ENCODE results near the gene SDK1.
"Not testable (repeated sequence)": the region's sequence is repeated elsewhere in the genome, so short reads cannot be mapped to it uniquely, and the experiment has no call there.

The SDK1 gene

GRCh38 chr7:3753868-3754267, 452.8 kb downstream of the SDK1 start:
- no peak for DNase-seq

DNA sequence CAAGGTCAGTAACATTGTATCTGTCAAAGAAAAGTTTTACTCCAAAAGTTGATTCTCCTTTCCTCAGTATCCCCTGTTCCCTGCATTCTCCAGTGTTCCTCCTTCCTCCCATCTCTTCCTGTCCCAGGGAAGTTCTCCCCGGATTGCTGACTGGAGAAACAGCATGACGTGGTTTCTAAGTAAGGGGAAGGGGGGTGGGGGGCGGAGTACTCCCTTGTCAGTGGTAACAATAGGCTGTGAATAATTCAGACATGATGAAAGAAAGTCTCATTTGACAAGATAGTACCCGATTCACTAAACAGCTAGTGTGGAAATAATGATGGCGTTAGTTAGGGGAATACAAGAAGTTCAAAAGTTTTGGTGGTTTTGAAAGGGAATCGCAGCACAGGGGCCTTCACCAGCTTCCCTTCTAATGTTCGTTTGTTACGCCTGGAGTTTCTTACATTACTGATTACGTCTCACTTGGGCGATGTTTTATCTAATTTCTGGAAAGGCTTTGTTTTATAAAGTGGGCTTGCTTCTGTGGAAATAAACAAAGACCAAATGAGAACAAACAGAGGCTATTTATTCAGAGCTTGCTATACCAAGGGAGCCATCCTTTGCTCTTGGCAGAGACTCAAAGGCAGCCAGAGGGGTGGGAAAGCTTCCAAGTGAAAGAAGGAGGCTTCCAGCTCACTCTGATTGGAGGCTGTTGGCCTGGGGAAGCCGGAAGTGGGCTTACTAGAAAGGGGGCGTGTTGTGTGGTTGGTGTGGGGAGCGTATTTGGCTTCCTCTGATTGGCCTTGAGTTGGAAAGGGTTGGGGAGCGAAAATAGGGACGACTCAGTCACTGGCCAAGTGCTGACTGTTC, 453.7 kb downstream of the SDK1 start:
- no peak for DNase-seq

DNA sequence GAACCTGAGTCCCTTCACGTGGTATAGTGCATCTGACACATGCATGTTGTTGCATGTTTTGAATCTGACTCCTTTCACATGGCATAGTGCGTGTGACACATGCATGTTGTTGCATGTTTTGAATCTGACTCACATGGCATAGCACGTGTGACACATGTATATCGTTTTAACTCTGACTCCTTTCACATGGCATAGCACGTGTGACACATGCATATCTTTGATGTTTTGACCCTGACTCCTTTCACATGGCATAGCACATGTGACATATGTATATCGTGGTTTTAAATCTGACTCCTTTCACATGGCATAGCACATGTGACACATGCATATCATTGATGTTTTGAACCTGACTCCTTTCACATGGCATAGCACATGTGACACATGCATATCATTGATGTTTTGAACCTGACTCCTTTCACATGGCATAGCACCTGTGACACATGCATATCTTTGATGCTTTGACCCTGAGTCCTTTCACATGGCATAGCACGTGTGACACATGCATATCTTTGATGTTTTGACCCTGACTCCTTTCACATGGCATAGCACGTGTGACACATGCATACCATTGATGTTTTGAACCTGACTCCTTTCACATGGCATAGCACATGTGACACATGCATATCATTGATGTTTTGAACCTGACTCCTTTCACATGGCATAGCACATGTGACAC, 454.9 kb downstream of the SDK1 start:
- not testable (repeated sequence) for DNase-seq

- no peak for DNase-seq
Measured at GRCh38 chr7:3757059-3757458, 456.0 kb downstream of the SDK1 start.

- DNase-seq, result no peak
Measured at GRCh38 chr7:3760651-3761050, 459.6 kb downstream of the SDK1 start.

GRCh38 chr7:3762146-3762831, 461.2 kb downstream of the SDK1 start:
- DNase-seq, result no peak

GRCh38 chr7:3767917-3768777, 467.1 kb downstream of the SDK1 start:
- DNase-seq, result no peak

DNA sequence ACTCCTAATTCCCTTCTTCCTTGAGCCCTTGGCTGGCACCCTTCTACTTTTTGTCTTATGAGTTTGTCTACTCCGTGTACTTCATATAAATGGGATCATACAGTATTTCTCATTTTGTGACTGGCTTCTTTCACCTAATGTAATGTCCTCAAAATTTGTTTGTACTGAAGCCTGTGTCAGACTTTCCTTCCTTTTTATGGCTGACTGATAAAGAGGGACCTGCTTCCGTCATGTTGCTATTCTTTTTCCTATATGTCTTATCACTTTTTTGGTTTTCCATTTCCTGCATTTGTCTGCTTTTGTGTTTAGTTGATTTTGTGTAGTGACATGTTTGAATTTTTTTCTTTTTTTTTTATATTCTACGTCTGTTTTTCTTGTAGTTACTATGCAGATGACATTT, 470.9 kb downstream of the SDK1 start:
- DNase-seq, result no peak

- no peak for DNase-seq
Measured at GRCh38 chr7:3778345-3778744, 477.3 kb downstream of the SDK1 start.

GRCh38 chr7:3780016-3780415, 479.0 kb downstream of the SDK1 start:
- DNase-seq, result no peak

GRCh38 chr7:3780525-3780924, 479.5 kb downstream of the SDK1 start:
- DNase-seq, result no peak

DNA sequence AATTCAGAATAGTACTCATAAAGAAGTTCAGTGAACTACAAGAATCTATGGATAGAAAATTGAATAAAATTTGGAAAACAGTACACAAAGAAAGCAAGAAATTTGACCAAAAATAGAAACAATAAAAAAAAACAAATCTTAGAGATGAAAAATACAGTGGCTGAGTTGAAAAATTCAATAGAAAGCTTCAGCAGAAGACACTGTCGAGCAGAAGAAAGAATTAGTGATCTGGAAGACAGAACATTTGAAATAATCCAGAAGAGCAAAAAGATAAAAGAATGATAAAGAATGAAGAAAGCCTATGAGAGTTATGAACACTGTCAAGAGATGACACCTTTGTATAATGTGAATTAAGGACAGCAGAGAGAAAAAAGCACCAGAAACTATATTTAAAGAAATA, 480.6 kb downstream of the SDK1 start:
- no peak for DNase-seq

- DNase-seq, result no peak
Measured at GRCh38 chr7:3787717-3788264, 486.7 kb downstream of the SDK1 start.

GRCh38 chr7:3790803-3791202, 489.8 kb downstream of the SDK1 start:
- no peak for DNase-seq

DNA sequence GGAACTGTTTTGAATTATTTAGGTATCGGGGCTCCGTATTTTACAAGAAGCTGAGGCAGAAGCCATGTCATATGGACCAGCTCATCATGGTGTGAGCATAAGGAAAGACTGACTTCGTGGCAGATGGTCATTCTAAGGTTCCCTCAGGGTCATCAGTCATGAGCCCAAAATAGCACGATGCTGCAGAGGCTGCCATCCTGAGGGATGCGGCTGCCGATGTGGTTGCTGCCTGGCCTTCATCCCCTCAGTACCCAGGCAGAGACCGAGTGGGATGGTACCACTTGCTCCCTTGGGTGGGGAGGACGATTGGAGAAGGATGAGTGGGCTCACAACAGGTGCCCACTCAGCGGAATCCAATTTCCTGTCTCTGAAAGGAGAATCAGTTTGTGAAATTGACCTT, 490.3 kb downstream of the SDK1 start:
- no peak for DNase-seq

DNA sequence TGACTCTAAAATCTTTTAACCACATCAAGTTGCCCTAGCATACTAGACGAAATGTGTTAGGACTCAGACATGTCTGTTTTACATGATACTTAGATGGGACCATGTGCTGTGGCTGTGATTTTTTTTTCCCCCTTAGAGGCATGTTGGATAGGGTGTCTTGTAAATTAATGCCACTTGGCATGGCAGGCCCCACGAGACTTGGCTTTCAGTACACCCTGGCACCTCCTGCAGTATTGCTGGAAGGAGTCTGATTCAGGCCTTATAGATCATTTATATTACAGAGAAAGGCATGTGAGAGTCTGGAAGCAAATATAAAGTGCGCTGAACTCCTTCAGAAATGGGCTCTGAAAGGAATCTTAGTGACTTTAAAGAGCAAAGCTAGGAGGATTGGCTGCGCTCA, 494.1 kb downstream of the SDK1 start:
- DNase-seq, result no peak

DNA sequence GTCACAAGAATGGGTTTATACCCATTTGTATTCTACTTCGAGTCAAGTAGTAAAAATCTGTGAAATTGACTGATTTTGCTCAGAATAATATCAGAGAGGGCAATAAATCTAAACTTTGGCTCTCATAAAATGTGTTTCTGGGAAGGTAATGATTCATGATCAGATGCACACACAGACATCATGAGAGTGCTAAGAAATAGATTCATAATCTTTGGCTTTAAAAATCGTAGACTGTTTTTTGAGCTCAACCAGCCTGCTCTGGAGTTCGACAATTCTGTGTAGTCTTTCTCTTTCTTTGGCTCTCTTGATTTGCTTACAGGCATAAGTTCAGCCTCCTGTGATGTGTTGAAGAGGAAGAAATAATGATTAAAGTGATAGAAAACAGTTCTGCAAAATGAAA, 494.7 kb downstream of the SDK1 start:
- no peak for DNase-seq

DNA sequence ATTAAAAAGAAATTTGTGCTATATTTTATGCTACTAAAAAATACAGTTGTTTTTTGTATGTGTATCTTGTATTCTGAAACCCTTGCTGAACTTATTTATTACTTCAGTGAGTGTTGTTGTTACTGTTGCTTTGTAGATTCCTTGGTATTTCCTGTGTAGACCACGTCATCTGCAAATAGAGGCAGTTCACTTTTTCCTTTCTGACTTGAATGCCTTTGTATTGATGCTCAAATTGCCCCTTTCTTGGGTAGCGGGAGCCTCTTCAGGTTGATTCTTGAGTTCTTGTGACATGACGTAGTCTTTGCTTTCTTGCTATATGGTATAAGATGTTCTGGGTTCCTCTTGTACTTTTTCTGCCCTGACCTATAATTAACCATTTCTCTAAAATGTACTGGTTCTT, 504.1 kb downstream of the SDK1 start:
- DNase-seq, result no peak

DNA sequence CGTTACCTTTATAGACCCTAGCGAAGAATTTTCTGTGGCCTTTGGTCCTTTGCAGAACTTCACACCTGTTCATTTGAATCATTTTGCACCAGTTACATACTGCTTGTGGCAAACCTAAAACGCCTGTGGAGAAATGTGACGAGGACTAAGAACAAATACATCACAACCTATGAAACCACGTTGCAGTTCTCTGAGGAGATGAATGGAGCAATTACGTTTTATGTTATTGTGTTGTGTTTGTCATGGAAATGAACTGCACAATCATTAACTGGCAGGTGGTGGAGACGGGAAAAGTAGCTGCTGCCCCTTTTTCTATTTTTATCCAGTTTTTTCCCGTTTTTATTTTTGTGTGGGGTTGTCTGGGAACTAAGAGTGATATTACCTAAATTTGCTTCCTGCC, 505.5 kb downstream of the SDK1 start:
- no peak for DNase-seq

DNA sequence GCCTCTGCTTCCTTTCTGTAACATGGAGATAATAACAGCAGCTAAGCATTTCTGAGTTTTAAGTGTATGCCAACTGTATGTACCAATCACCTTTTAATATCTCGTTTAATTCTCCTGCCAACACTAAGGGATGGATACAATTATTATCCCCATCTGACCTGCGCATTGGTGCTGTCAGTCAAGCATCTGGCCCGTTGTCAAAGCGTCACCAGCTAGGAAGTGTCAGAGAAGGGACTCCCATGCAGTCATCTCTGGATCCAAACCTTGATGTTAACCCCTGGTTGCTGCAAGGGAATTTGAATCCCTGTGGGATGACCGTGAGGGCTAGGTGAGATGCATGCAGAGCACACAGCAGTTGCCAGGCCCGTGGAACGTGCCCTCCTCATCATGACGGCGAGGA, 506.8 kb downstream of the SDK1 start:
- no peak for DNase-seq

DNA sequence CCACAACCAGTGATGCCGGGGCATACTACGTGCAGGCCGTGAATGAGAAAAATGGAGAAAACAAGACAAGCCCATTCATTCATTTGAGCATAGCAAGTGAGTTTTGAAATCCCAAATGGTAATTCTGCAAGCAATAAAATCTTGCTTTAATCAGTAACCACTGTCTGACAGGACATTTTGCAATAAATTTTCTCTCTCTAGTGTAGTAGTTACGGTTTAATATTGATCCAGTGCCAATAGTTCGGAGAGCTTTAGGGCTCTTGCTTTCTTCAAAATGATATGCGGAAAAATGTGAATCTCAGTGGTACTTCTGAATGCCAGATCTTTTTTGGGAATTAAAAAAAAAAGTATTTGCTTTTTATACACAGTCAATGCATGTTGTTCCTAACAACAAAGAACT, 520.4 kb downstream of the SDK1 start:
- no peak for DNase-seq

GRCh38 chr7:3825491-3825890, 524.4 kb downstream of the SDK1 start:
- no peak for DNase-seq

DNA sequence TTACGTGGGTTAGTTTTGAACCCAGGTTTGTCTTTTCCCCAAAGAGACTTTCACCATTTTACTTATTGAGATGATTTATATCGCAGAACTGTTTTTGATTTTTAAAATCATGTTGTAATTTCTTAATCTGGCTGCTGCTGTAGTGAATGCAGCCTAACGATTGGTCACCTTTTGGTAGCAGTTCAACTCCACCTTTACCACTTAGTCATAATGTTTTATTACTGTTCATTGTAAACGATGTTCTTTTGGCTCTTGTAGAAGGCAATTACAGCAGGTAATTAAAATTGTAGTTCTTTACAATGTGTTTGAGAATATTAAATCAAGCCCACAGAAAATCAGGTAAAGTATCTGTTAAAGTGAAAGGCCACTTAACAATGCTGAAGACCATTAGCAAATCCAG, 531.1 kb downstream of the SDK1 start:
- no peak for DNase-seq

Measured in CD4-positive, alpha-beta T cell treated with Interleukin-17A for 1 hour (primary cell).